Stimulated activated CD8-positive, alpha-beta memory T cell treated with anti-CD3 and anti-CD28 coated beads, Interleukin-15, amount 100 ng/mL, for 4 hours (primary cell): Measurements from ENCODE around the gene KMT5C.

Experiments used
- DNase-seq, 2 donors: peaks; one replicate each; pipeline ENCODE4 v3.0.0-alpha.2; 2020; ENCODE audit warnings: low read depth in 2 of 2

Gene KMT5C

GRCh38 chr19:55339105-55339888 lies at the start of gene KMT5C:
Gene KMT5C, plus strand, starts transcription at chr19:55339876. Its CDS starts 2,061 bp downstream, at chr19:55341937.
- DNase-seq = peak; percentile 100

GRCh38 chr19:55297267-55297666 lies 42.4 kb upstream of the KMT5C start:
- DNase-seq = no peak

GRCh38 chr19:55299991-55300390 lies 39.7 kb upstream of the KMT5C start:
- DNase-seq = no peak

GRCh38 chr19:55300886-55301458 lies 38.7 kb upstream of the KMT5C start:
- DNase-seq = no peak

GRCh38 chr19:55301459-55302317 lies 38.0 kb upstream of the KMT5C start:
- peak; percentile 87 to 90 for DNase-seq

GRCh38 chr19:55302318-55302703 lies 37.4 kb upstream of the KMT5C start:
- no peak for DNase-seq

- no peak for DNase-seq
These were observed 36.2 kb upstream of the KMT5C start for GRCh38 chr19:55303477-55303876.

- DNase-seq = no peak
These were observed 35.2 kb upstream of the KMT5C start for GRCh38 chr19:55304279-55304978.

GRCh38 chr19:55304980-55305379 lies 34.7 kb upstream of the KMT5C start:
- no peak for DNase-seq

GRCh38 chr19:55305491-55305890 lies 34.2 kb upstream of the KMT5C start:
- no peak for DNase-seq

- no peak for DNase-seq
These were observed 33.6 kb upstream of the KMT5C start for GRCh38 chr19:55305983-55306562.

GRCh38 chr19:55306712-55307111 lies 33.0 kb upstream of the KMT5C start:
- no peak for DNase-seq

- DNase-seq = no peak
These were observed 31.4 kb upstream of the KMT5C start for GRCh38 chr19:55308281-55308680.

- no peak for DNase-seq
These were observed 30.2 kb upstream of the KMT5C start for GRCh38 chr19:55309448-55309847.

GRCh38 chr19:55310498-55310897 lies 29.2 kb upstream of the KMT5C start:
- no peak for DNase-seq

- DNase-seq = no peak
These were observed 28.3 kb upstream of the KMT5C start for GRCh38 chr19:55311397-55311796.

GRCh38 chr19:55311797-55312196 lies 27.9 kb upstream of the KMT5C start:
- no peak for DNase-seq

- DNase-seq = no peak
These were observed 26.8 kb upstream of the KMT5C start for GRCh38 chr19:55312621-55313512.

- DNase-seq = no peak
These were observed 25.3 kb upstream of the KMT5C start for GRCh38 chr19:55314396-55314795.

- no peak for DNase-seq
These were observed 23.6 kb upstream of the KMT5C start for GRCh38 chr19:55315956-55316525.
